Activated naive CD4-positive, alpha-beta T cell treated with anti-CD3 and anti-CD28 coated beads for 36 hours (primary cell): ENCODE data around the gene ARHGEF37. TPM values are rescaled to one million over a fixed set of nuclear protein-coding genes. Genes with fewer than 3 reads are reported as not detected.
A peak's percentile ranks its signal among the peaks of the same experiment; 100 is the strongest.

Experiments used
- CTCF ChIA-PET: fragments of 350-600 bp; sonication (Branson Sonifier 250); formaldehyde crosslinking; loops from one replicate; lab custom pipeline; 2021; ENCODE audit warnings: antibody characterized with exemption; lab: Charles Lee
- DNase-seq: peaks from one replicate; pipeline ENCODE4 v3.0.0-alpha.2; 2020
- H3K27ac Mint-ChIP-seq: one replicate; pipeline ENCODE4 v1.8.0; 2021; ENCODE audit warnings: mild to moderate bottlenecking, mixed read lengths
- H3K27me3 Mint-ChIP-seq: one replicate; pipeline ENCODE4 v1.8.0; 2021; ENCODE audit warnings: low read depth, mixed read lengths
- H3K36me3 Mint-ChIP-seq: one replicate; pipeline ENCODE4 v1.8.0; 2021; ENCODE audit warnings: low read depth, mixed read lengths
- H3K4me1 Mint-ChIP-seq: one replicate; pipeline ENCODE4 v1.8.0; 2021; ENCODE audit warnings: low read depth, mixed read lengths
- H3K4me3 Mint-ChIP-seq: one replicate; pipeline ENCODE4 v1.8.0; 2021; ENCODE audit warnings: mild to moderate bottlenecking, moderate library complexity, mixed read lengths
- H3K9me3 Mint-ChIP-seq: one replicate; pipeline ENCODE4 v1.8.0; 2021; ENCODE audit warnings: mixed read lengths
- intact Hi-C: fragments of 100-400 bp; cut with micrococcal nuclease; formaldehyde crosslinking; loops from one replicate; pipeline ENCODE4 v1.15.1; 2023
- total RNA-seq, 2 experiments: library from RNA; stranded (reverse); gene quantifications; one replicate each; pipeline ENCODE4 v1.2.3, GENCODE V29; 2021

Gene ARHGEF37
- total RNA-seq, 2 experiments from 2014 or later = 0.95 to 2.0 TPM

DNA sequence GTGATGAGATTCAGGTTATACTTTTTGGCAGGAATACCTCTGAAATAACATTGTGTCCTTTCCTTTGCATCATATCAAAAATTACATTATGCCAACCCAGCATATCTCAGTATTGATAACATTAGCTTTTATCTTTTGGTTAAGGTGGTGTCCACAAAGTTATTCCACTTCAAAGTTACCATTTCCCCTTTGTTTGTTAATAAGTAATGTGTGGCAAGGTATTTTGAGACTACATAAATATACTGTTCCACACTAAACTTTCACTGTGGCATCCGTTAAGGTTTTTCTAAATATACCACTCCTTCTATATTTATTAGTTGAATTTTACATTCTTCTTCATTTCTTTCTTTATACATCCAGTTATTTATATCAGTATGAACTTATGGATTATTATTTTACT lies 14.1 kb upstream of the ARHGEF37 start:
- intact Hi-C loops = loop anchor here (10.0 kb wide), 1 partner anchor 532 kb away; no protein-coding TSS in a partner anchor
- H3K9me3 Mint-ChIP-seq = no peaks in the 10 kb centered on the region
- CTCF ChIA-PET = interaction anchor here (1.5 to 8.5 kb wide), 5 partner anchors 9 to 185 kb away, joined by 5 to 149 read pairs (median 23); no protein-coding TSS in a partner anchor
- H3K4me3 Mint-ChIP-seq = no peak overlapping the region
- no peak overlapping the region for H3K27ac Mint-ChIP-seq
- no peaks in the 10 kb centered on the region for H3K27me3 Mint-ChIP-seq
- no peaks in the 10 kb centered on the region for H3K36me3 Mint-ChIP-seq
- no peak for DNase-seq
- H3K4me1 Mint-ChIP-seq = peaks cover 15% of the 10 kb centered on the region

DNA sequence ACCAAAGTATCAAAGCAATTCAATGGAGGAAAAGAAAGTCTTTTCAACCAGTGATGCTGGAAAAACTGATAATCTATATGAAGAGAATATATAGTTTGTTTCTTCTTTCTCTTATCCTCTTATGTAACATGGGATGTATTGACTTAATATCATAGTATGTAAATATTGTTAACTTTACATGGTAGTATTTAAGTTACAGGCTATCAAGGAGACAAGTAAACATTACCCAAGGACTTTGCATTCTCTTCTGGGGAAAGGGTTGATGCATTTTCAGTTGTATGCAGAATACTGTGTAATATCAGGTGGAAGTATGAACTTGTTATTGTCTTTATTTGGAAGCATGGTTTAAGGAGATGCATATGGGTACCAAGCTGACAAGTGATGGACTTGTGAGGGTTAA lies 9.1 kb upstream of the ARHGEF37 start:
- no peak for DNase-seq
- CTCF ChIA-PET = interaction anchor here (0.6 to 1.5 kb wide), 4 partner anchors 10 to 134 kb away, joined by 3 to 4 read pairs (median 3); no protein-coding TSS in a partner anchor
- H3K9me3 Mint-ChIP-seq = no peaks in the 10 kb centered on the region
- H3K27ac Mint-ChIP-seq = no peak overlapping the region
- H3K4me1 Mint-ChIP-seq = peaks cover 24% of the 10 kb centered on the region
- H3K4me3 Mint-ChIP-seq = no peak overlapping the region
- no peaks in the 10 kb centered on the region for H3K27me3 Mint-ChIP-seq
- H3K36me3 Mint-ChIP-seq = no peaks in the 10 kb centered on the region
- intact Hi-C loops = no loop called here

DNA sequence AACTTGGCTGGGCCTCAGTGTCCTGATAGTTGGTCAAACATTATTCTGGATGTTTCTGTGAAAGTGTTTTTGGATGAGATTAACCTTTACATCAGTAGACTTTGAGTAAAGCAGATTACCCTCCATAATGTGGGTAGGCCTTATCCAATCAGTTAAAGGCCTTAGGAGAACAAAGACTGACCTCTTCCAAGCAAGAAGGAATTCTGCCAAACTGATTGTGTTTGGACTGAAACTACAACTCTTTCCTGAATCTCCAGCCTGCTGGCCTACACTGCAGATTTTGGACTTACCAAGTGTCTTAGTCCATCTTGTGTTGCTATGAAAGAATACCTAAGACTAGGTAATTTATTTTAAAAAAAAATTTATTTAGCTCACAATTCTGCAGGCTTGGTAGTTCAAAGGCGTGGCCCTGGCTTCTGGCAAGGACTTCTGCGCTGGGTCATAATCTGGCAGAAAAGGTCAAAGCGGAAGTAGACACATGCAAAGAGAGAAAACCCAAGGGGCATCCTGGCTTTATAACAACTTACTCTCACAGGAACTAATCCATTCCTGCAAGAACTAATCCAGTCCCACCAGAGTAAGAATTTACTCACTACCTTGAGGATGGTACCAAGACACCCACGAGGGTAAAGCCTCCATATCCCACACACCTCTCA lies 8.6 kb upstream of the ARHGEF37 start:
- Mint-ChIP-seq H3K9me3 (no peaks in the 10 kb centered on the region), H3K27ac (no peak overlapping the region), H3K36me3 (no peaks in the 10 kb centered on the region), H3K4me3 (no peak overlapping the region), H3K4me1 (peaks cover 25% of the 10 kb centered on the region), H3K27me3 (no peaks in the 10 kb centered on the region)
- CTCF ChIA-PET = interaction anchor here (0.6 to 1.5 kb wide), 4 partner anchors 10 to 134 kb away, joined by 3 to 4 read pairs (median 3); no protein-coding TSS in a partner anchor
- DNase-seq = no peak
- intact Hi-C loops = no loop called here

DNA sequence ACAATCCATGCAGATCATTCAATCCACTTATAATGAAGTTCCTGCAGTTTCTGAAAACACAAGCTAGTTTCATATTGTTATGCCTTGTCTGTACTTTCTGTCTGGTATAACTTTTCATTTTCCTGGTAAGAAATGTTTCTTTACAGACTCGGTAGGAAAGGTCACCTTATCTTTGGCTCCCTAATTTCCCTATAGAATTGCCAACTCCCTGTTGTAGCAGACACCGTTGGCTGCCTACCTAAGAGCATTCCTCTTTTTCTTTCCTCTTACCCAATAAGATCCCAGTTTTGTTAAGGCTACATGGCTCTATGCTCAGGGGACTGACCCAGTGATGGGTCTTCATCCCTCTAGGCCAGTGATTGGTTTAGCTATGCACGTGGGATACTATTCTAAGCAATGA lies 6.2 kb upstream of the ARHGEF37 start:
- H3K36me3 Mint-ChIP-seq = no peaks in the 10 kb centered on the region
- no peaks in the 10 kb centered on the region for H3K9me3 Mint-ChIP-seq
- peaks cover 25% of the 10 kb centered on the region for H3K4me1 Mint-ChIP-seq
- intact Hi-C loops = loop anchor here (5.0 kb wide), 1 partner anchor 773 kb away; no protein-coding TSS in a partner anchor
- H3K27me3 Mint-ChIP-seq = no peaks in the 10 kb centered on the region
- H3K27ac Mint-ChIP-seq = peak overlapping the region; percentile 89
- CTCF ChIA-PET = interaction anchor here (0.8 to 4.4 kb wide), 5 partner anchors 10 to 140 kb away, joined by 3 to 31 read pairs (median 5); partner anchors contain the start of gene CSNK1A1
- DNase-seq = no peak
- no peak overlapping the region for H3K4me3 Mint-ChIP-seq

DNA sequence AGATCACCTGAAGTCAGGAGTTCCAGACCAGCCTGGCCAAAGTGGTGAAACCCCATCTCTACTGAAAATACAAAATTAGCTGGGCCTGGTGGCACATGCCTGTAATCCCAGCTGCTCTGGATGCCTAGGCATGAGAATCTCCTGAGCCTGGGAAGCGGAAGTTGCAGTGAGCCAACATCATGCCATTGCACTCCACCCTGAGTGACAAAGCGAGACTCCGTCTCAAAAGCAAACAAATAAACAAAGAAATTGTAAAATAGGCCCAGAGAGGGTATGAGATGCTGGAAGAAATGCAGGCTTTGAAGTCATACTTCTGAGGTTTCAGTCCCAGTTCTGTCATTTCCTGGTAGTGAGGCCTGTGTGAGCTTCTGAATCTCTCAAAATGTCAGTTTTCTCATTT lies 5.3 kb upstream of the ARHGEF37 start:
- intact Hi-C loops = loop anchor here (1.0 to 5.0 kb wide), 5 partner anchors 11 to 774 kb away; partner anchors contain the start of gene CSNK1A1
- H3K27ac Mint-ChIP-seq = peak overlapping the region; percentile 89
- peaks cover 34% of the 10 kb centered on the region for H3K4me1 Mint-ChIP-seq
- H3K9me3 Mint-ChIP-seq = no peaks in the 10 kb centered on the region
- H3K36me3 Mint-ChIP-seq = no peaks in the 10 kb centered on the region
- no peaks in the 10 kb centered on the region for H3K27me3 Mint-ChIP-seq
- peak; percentile 66 for DNase-seq
- H3K4me3 Mint-ChIP-seq = no peak overlapping the region
- CTCF ChIA-PET = interaction anchor here (1.3 to 4.4 kb wide), 6 partner anchors 10 to 141 kb away, joined by 3 to 31 read pairs (median 6); partner anchors contain the start of gene CSNK1A1

DNA sequence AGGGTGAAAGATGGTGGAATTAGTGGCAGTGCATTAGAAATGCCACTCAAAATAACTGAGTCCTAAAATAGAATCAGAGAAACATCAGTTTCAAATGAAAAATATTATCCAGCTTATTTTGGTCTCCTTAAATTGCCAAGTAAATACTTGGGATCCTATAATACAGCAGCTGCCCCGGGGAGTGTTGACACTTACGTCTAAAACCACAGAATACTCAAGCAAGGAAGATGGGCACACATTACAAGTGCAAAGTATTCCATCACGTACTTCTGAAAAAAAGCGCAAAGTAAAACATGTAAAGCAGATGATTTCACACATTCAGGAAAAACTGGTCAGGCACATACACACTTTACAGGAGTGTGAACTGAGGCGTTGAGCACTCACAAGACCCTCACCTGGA lies 2.4 kb upstream of the ARHGEF37 start:
- Mint-ChIP-seq H3K27ac (no peak overlapping the region), H3K27me3 (no peaks in the 10 kb centered on the region), H3K4me3 (no peak overlapping the region), H3K36me3 (no peaks in the 10 kb centered on the region), H3K9me3 (no peaks in the 10 kb centered on the region), H3K4me1 (peaks cover 38% of the 10 kb centered on the region)
- intact Hi-C loops = loop anchor here (5.0 kb wide), 1 partner anchor 777 kb away; no protein-coding TSS in a partner anchor
- CTCF ChIA-PET = interaction anchor here (0.5 to 4.4 kb wide), 5 partner anchors 13 to 138 kb away, joined by 3 to 31 read pairs (median 4); no protein-coding TSS in a partner anchor
- DNase-seq = no peak

DNA sequence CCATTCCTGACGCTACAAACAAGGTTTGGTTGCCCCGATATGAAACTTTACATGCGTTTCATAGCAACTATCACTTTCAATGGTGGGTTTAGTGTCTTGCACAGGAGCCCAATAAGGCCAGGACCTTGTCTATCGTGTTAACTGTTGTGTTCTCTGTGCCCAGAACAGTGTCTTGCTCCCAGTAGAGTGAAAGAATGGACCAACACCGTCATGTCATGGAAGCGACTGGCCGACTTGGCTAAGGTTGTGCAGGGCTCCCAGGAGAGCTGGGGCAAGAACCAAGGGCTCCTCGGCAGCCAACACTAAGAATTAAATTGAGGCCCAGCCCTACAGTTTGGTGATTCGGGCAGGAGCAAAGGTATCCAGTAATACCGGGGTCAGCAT lies 498 bp upstream of the ARHGEF37 start:
- Mint-ChIP-seq H3K36me3 (no peaks in the 10 kb centered on the region), H3K4me3 (peak overlapping the region; percentile 73), H3K27me3 (no peaks in the 10 kb centered on the region), H3K4me1 (peaks cover 26% of the 10 kb centered on the region), H3K27ac (peak overlapping the region; percentile 24), H3K9me3 (no peaks in the 10 kb centered on the region)
- no peak for DNase-seq
- intact Hi-C loops = no loop called here
- CTCF ChIA-PET = interaction anchor here (0.6 to 1.5 kb wide), 5 partner anchors 18 to 199 kb away, joined by 3 to 5 read pairs (median 4); no protein-coding TSS in a partner anchor

DNA sequence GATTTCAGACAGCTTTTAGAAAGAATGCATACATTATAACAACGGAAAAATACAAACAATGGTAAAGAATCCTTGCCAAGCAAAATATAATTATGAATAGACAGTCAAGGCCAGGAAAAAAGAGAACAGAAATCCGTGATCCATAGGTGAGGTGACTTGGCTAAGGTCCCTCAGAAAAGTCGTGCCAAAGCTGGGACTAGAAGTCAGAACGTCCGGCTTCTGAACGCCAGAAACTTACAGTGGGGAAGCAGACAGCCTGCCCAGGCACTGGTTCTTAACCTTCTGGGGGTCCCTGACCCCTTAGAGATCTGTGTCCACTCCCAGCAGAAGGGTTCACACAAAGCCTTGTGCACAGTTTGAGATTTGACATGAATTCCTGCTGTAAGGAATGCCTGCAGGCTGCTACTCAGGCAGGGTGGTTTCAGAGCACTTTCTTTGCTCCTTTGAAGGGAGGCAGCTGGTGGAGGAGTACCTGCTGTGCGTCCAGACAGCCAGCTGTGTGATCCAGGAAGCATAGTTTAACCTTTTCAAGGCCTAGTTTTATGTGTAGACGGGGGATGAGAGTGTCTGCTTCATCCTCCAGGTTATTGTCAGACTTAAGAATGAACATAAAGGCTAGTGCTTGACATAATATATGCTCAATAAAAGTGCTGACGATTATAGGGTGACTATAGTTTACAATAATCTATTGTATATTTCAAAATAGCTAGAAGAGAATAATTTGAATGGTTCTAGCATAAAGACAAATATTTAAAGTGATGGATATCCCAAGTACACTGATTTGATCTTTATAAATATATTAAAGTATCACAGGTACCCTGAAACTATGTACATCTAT lies 852 bp downstream of the ARHGEF37 start:
- no peaks in the 10 kb centered on the region for H3K9me3 Mint-ChIP-seq
- H3K4me3 Mint-ChIP-seq = peak overlapping the region; percentile 73
- CTCF ChIA-PET = interaction anchor here (0.6 to 1.5 kb wide), 8 partner anchors 11 to 211 kb away, joined by 3 to 5 read pairs (median 4); no protein-coding TSS in a partner anchor
- H3K27ac Mint-ChIP-seq = no peak overlapping the region
- peaks cover 26% of the 10 kb centered on the region for H3K4me1 Mint-ChIP-seq
- H3K36me3 Mint-ChIP-seq = no peaks in the 10 kb centered on the region
- intact Hi-C loops = no loop called here
- no peaks in the 10 kb centered on the region for H3K27me3 Mint-ChIP-seq
- DNase-seq = no peak

DNA sequence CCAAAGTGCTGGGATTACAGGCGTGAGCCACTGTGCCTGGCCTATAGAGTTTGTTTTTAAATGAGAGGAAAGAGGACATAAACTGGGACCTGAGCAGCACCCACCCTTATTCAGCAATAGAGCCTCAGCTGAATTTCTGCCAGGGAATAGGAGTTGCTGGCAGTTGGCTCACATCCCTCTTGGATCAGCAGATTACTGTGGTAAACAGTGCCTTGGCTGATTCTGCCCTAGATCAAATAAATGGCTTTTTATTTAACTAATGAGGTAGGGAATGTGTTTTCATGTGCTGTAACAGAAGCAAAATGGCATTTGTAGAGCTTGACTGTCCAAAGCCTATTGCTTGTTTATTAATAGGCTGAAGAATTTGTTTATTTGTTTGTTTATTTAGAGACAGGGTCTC lies 2.1 kb downstream of the ARHGEF37 start:
- CTCF ChIA-PET = no interaction called here
- intact Hi-C loops = no loop called here
- peaks cover 29% of the 10 kb centered on the region for H3K4me1 Mint-ChIP-seq
- no peak for DNase-seq
- H3K4me3 Mint-ChIP-seq = no peak overlapping the region
- H3K27me3 Mint-ChIP-seq = no peaks in the 10 kb centered on the region
- no peaks in the 10 kb centered on the region for H3K9me3 Mint-ChIP-seq
- no peaks in the 10 kb centered on the region for H3K36me3 Mint-ChIP-seq
- no peak overlapping the region for H3K27ac Mint-ChIP-seq

DNA sequence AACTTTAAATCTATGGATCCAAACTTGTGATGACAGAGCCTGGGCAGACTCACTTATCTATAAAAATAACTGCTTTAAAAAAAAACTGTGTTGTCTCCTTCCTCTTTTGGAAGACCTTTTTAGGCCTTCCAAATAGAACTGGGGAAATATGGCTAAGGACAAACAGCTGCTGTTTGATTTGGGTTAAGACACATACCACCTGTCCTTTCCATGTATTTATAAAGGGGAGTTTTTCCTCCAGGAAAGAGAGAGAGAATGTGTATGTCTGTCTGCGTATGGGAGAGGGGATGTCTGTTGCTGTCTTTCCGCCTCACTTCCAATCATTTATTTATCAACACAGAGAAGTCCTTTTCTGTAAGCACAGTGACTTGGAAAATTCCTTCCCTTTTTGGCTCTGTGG lies 2.8 kb downstream of the ARHGEF37 start:
- Mint-ChIP-seq H3K36me3 (no peaks in the 10 kb centered on the region), H3K27ac (no peak overlapping the region), H3K4me1 (peaks cover 29% of the 10 kb centered on the region), H3K9me3 (no peaks in the 10 kb centered on the region), H3K4me3 (no peak overlapping the region), H3K27me3 (no peaks in the 10 kb centered on the region)
- CTCF ChIA-PET = no interaction called here
- DNase-seq = no peak
- intact Hi-C loops = no loop called here

DNA sequence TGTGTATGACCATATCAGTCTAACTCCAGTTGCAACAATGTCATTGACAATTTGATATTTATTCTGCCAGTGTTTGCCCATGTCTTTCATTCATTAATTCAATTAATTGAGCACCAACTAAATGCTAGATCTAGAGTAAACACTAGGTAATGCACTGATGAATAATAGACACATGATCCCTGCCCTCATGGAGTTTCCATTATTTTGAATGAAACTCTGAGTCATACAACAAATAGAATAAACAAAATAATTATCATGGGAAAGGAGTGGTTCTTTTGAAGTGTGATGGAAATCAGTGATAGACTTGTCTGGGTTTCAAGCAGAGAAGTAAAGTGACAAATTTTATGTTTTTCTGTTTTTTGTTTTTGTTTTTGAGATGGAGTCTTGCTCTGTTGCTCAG lies 4.6 kb downstream of the ARHGEF37 start:
- Mint-ChIP-seq H3K4me3 (no peak overlapping the region), H3K36me3 (no peaks in the 10 kb centered on the region), H3K27ac (no peak overlapping the region), H3K27me3 (no peaks in the 10 kb centered on the region), H3K4me1 (peaks cover 21% of the 10 kb centered on the region), H3K9me3 (no peaks in the 10 kb centered on the region)
- intact Hi-C loops = no loop called here
- CTCF ChIA-PET = interaction anchor here (1.6 kb wide), 1 partner anchor 33 kb away, joined by 8 read pairs; no protein-coding TSS in a partner anchor
- DNase-seq = no peak
